GM23248 (cell line): ENCODE results near the gene ZDHHC1. TPM values are rescaled to one million over a fixed set of nuclear protein-coding genes. Genes with fewer than 3 reads are reported as not detected.

Source experiments
- DNase-seq: peaks from one replicate; pipeline ENCODE4 v3.0.0-alpha.2; 2015
- H2AFZ ChIP-seq: fragments of 200-600 bp; sonication (generic); 2 replicates; pipeline ENCODE4 v1.6.1; 2016; ENCODE audit warnings: antibody characterized with exemption
- H3F3A ChIP-seq: fragments of 200-600 bp; sonication (generic); 2 replicates; pipeline ENCODE4 v1.6.1; 2016; ENCODE audit warnings: mild to moderate bottlenecking, antibody characterized with exemption, mixed run types; ENCODE audit not compliant: insufficient read depth
- H3K27ac ChIP-seq: fragments of 200-600 bp; sonication (generic); 2 replicates; pipeline ENCODE4 v1.5.1; 2016; ENCODE audit warnings: mild to moderate bottlenecking
- H3K27me3 ChIP-seq: fragments of 200-600 bp; sonication (generic); replicated peaks from 2 replicates; pipeline ENCODE4 v1.6.1; 2016; ENCODE audit warnings: mild to moderate bottlenecking; ENCODE audit not compliant: insufficient read depth
- H3K36me3 ChIP-seq: fragments of 200-600 bp; sonication (generic); 2 replicates; pipeline ENCODE4 v1.6.1; 2016; ENCODE audit warnings: low read depth, mild to moderate bottlenecking
- H3K4me1 ChIP-seq: fragments of 200-600 bp; sonication (generic); 2 replicates; pipeline ENCODE4 v1.6.1; 2016; ENCODE audit warnings: mild to moderate bottlenecking; ENCODE audit not compliant: insufficient read depth
- H3K4me2 ChIP-seq: fragments of 200-600 bp; sonication (generic); one replicate; pipeline ENCODE4 v1.6.1; 2016; ENCODE audit warnings: mild to moderate bottlenecking; ENCODE audit not compliant: unreplicated experiment
- H3K4me3 ChIP-seq: fragments of 200-600 bp; sonication (generic); 2 replicates; pipeline ENCODE4 v1.5.1; 2016; ENCODE audit warnings: mild to moderate bottlenecking
- H3K79me2 ChIP-seq: fragments of 200-600 bp; sonication (generic); 2 replicates; pipeline ENCODE4 v1.6.1; 2016; ENCODE audit warnings: mild to moderate bottlenecking; ENCODE audit not compliant: insufficient read depth
- H3K9ac ChIP-seq: fragments of 200-600 bp; sonication (generic); 2 replicates; pipeline ENCODE4 v1.6.1; 2016; ENCODE audit warnings: mild to moderate bottlenecking
- H3K9me2 ChIP-seq: fragments of 200-600 bp; sonication (generic); 2 replicates; pipeline ENCODE4 v1.6.1; 2016; ENCODE audit warnings: mixed run types, mild to moderate bottlenecking, moderate library complexity; ENCODE audit not compliant: insufficient read depth
- H3K9me3 ChIP-seq: fragments of 200-600 bp; sonication (generic); one replicate; pipeline ENCODE4 v1.6.1; 2017; ENCODE audit warnings: low read depth
- H4K20me1 ChIP-seq: fragments of 200-600 bp; sonication (generic); 2 replicates; pipeline ENCODE4 v1.6.0; 2016; ENCODE audit not compliant: insufficient read depth
- EZH2 ChIP-seq: fragments of 200-600 bp; sonication (generic); IDR thresholded peaks from 2 replicates; pipeline ENCODE4 v1.6.1; 2018; ENCODE audit warnings: antibody characterized with exemption, mild to moderate bottlenecking; ENCODE audit not compliant: insufficient read depth, poor library complexity, severe bottlenecking
- EZH2phosphoT487 ChIP-seq: fragments of 200-600 bp; sonication (generic); IDR thresholded peaks from 2 replicates; pipeline ENCODE4 v1.6.1; 2018; ENCODE audit warnings: antibody characterized with exemption, moderate library complexity, mild to moderate bottlenecking, low read depth; ENCODE audit not compliant: insufficient read depth
- WGBS, 2 experiments: methylation state at CpG; one replicate each; pipeline ENCODE4 v1.1.6; 2015 to 2017; ENCODE audit warnings: low lambda C conversion rate in 2 of 2, low coverage in 1 of 2; ENCODE audit errors: missing lambda C conversion rate in 2 of 2; 5-methylcytosine and 5-hydroxymethylcytosine counted together
- in situ Hi-C: fragments of 300-500 bp; cut with MboI; formaldehyde crosslinking; loops from 2 replicates; pipeline ENCODE4 v1.15.0; 2020
- polyA plus RNA-seq: library from polyadenylated mRNA; unstranded; fragments of >200 nt; fragmentation: Nextera tagmentation; extraction: Ambion mirVana; gene quantifications from 2 replicates; pipeline ENCODE4 v1.2.1, GENCODE V29; 2016
- total RNA-seq: library from RNA; depleted of rRNA; stranded (reverse); fragments of >200 nt; shearing (Covaris generic); gene quantifications from 2 replicates; pipeline ENCODE4 v1.2.3, GENCODE V29; 2014

The ZDHHC1 gene
- total and polyA plus RNA-seq, 2 experiments from 2014 or later: 9.2 to 10.9 TPM

DNA sequence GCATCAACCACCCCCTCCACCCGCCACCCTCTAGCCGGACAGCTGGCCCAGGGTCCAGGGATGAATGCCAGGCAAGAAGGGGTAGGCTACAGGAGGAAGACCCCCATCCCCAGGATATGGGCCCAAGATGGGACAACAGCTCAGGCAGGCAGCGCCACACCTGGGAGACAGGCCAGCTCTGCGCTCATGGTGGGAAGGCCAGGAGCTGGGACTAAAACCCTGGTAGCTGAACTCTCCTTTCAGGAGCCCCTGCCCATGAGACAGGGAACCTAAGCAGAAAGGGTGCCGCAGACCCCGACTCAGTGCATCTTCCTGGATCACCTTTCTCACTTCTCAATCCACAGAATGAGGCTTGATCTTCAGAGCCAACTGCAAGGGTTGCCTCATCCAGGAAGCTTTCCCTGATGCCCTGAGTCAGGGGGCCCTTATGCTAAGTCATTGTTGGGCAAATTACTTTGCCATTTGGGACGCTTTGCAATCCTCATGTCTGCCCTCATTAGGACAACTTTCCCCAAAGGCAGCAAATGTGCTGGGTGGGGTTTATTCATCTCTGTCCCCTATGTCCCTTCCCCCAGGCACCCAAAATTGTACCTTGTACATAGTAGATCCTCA lies 9.0 kb downstream of the ZDHHC1 start:
- H3K36me3 ChIP-seq: no peaks in the 10 kb centered on the region
- WGBS, 2 experiments: 49 to 53% methylated on average over 7 of the region's 7 CpGs
- in situ Hi-C loops: no loop called here
- peak overlapping the region; percentile 6; the same call in 1 of the 2 replicates for H2AFZ ChIP-seq
- H3K79me2 ChIP-seq: peaks cover 14% of the 10 kb centered on the region
- H3K27me3 ChIP-seq: no peaks in the 10 kb centered on the region
- peak overlapping the region; percentile 7; the same call in 1 of the 2 replicates for H3K4me3 ChIP-seq
- H3K27ac ChIP-seq: peak overlapping the region; percentile 94
- peak overlapping the region; percentile 80 for H3K9ac ChIP-seq
- H3F3A ChIP-seq: peaks cover 36% of the 10 kb centered on the region
- no peaks in the 10 kb centered on the region for H4K20me1 ChIP-seq
- H3K4me2 ChIP-seq: peak overlapping the region; percentile 57
- TF ChIP-seq EZH2 (no peak), EZH2phosphoT487 (no peak)
- H3K9me3 ChIP-seq: no peaks in the 10 kb centered on the region
- peak; percentile 88 for DNase-seq
- H3K4me1 ChIP-seq: peaks cover 37% of the 10 kb centered on the region
- no peaks in the 10 kb centered on the region for H3K9me2 ChIP-seq

DNA sequence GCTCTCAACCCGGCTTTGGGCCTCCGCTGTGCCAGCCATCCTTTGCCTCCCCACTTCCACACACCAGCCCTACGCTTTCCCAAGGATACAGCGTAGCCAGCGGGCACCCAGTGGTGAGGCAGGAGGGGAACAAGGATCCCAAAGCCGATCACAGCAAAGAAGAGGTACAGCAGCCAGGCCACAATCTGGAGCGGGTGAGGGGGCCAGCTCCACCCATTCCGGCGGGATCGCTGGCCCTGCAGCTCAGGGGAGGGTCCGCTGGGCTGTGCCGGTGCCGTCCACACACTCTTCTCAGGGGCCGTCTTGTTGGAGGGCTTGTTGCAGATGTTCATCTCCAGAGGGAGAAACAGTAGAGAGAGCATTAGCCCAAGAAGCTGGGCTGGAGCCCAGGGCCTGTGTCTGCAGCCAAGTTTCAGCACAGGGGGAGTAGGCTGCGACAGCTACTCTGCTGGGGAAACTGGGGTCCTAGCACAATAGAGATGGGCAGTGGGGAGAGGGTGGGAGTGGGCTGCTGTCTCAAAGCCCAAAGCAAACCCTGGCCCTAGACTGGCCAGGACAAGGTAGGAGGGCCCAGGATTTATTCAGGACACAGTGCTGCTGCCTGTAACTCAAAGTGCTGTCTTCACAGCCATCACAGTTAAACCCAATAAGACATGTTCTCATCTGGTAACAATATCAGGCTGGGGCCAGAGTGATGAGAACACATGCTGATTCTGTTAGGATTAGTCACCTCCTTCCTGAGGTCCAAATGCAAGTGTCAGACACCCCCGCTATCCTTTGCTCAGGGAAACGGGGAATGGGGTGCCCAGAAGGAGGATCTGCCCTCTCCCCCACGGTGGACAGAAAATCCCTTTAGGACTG lies 9.9 kb downstream of the ZDHHC1 start:
- H3K79me2 ChIP-seq: peaks cover 8% of the 10 kb centered on the region
- no peaks in the 10 kb centered on the region for H3K36me3 ChIP-seq
- no peaks in the 10 kb centered on the region for H4K20me1 ChIP-seq
- H3K9ac ChIP-seq: peak overlapping the region; percentile 80
- in situ Hi-C loops: no loop called here
- TF ChIP-seq EZH2: no peak
- TF ChIP-seq EZH2phosphoT487: 0 out of 2 replicates have a peak, but pooled peaks have one; percentile 48
- H3K4me3 ChIP-seq: peak overlapping the region; percentile 7
- peak overlapping the region; percentile 57 for H3K4me2 ChIP-seq
- H3K27ac ChIP-seq: peak overlapping the region; percentile 94
- H3K9me2 ChIP-seq: no peaks in the 10 kb centered on the region
- no peaks in the 10 kb centered on the region for H3K9me3 ChIP-seq
- no peaks in the 10 kb centered on the region for H3K27me3 ChIP-seq
- peak; percentile 95 for DNase-seq
- 8 to 9% methylated on average over 18 of the region's 18 CpGs for WGBS, 2 experiments
- peak overlapping the region; percentile 2 for H2AFZ ChIP-seq
- peaks cover 35% of the 10 kb centered on the region for H3F3A ChIP-seq
- peaks cover 37% of the 10 kb centered on the region for H3K4me1 ChIP-seq

DNA sequence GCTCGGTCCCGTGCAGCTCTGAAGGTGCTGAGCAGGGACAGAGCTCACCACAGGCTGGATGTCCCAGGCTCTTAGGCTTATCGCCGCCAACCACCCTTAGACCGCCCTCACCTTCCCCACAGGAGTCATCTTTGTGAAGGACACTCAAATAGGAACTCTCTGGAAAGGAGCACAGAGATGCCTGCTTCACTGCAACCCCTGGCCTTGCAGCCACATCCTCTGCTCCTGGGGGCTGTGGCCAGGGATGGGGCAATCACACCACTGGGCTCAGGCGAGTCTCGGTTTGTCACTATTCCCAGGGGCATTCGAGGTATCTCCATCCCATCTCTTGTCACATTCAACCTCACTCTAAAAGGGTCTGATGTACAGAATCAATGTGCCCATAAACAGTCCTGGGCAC lies 10.9 kb downstream of the ZDHHC1 start:
- 89 to 90% methylated on average over 8 of the region's 8 CpGs for WGBS, 2 experiments
- TF ChIP-seq EZH2phosphoT487 (no peak), EZH2 (no peak)
- peak overlapping the region; percentile 94 for H3K27ac ChIP-seq
- H3K27me3 ChIP-seq: no peaks in the 10 kb centered on the region
- no peak overlapping the region for H3K4me3 ChIP-seq
- H3K79me2 ChIP-seq: no peaks in the 10 kb centered on the region
- peak overlapping the region; percentile 57 for H3K4me2 ChIP-seq
- H3K9ac ChIP-seq: peak overlapping the region; percentile 80; the same call in 1 of the 2 replicates
- DNase-seq: no peak
- H4K20me1 ChIP-seq: no peaks in the 10 kb centered on the region
- H2AFZ ChIP-seq: no peak overlapping the region
- H3K4me1 ChIP-seq: peaks cover 37% of the 10 kb centered on the region
- H3K9me3 ChIP-seq: no peaks in the 10 kb centered on the region
- H3F3A ChIP-seq: peaks cover 35% of the 10 kb centered on the region
- no peaks in the 10 kb centered on the region for H3K9me2 ChIP-seq
- no peaks in the 10 kb centered on the region for H3K36me3 ChIP-seq
- in situ Hi-C loops: no loop called here

DNA sequence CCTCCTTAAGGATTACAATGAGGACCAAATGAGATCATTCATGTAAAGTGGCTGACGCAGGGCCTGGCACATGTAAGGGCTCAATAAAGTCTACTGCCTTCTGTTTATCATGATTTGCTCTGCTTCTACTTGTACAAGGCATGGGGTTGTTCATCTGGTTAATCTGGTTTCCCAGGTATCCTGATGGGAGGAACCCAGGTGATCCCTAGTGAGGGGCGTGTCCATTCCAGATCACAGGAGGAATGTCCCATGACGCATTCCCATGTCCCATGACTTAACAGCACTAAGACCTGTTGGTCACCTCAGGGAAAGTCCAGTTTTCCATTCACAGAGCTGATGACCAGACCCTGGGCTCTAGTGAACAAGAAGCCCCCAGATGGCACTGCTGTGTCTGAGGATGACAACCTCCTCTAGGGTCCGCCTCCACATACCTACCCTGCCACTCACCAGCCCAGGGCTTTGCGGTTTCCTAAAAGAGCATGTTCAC lies 11.5 kb downstream of the ZDHHC1 start:
- H3K36me3 ChIP-seq: no peaks in the 10 kb centered on the region
- H3K9ac ChIP-seq: no peak overlapping the region
- H3K4me1 ChIP-seq: peaks cover 37% of the 10 kb centered on the region
- in situ Hi-C loops: no loop called here
- H4K20me1 ChIP-seq: no peaks in the 10 kb centered on the region
- DNase-seq: no peak
- H3K4me3 ChIP-seq: no peak overlapping the region
- H3K9me3 ChIP-seq: no peaks in the 10 kb centered on the region
- H2AFZ ChIP-seq: no peak overlapping the region
- H3K27ac ChIP-seq: no peak overlapping the region
- H3K27me3 ChIP-seq: no peaks in the 10 kb centered on the region
- WGBS, 2 experiments: 93 to 95% methylated on average over 5 of the region's 5 CpGs
- no peak overlapping the region for H3K4me2 ChIP-seq
- no peak for TF ChIP-seq EZH2
- TF ChIP-seq EZH2phosphoT487: no peak
- H3F3A ChIP-seq: peaks cover 35% of the 10 kb centered on the region
- no peaks in the 10 kb centered on the region for H3K79me2 ChIP-seq
- no peaks in the 10 kb centered on the region for H3K9me2 ChIP-seq
